ENCODE results near the gene ARID1A.
"Not testable (repeated sequence)": the region's sequence is repeated elsewhere in the genome, so short reads cannot be mapped to it uniquely, and the experiment has no call there.

ARID1A gene

DNA sequence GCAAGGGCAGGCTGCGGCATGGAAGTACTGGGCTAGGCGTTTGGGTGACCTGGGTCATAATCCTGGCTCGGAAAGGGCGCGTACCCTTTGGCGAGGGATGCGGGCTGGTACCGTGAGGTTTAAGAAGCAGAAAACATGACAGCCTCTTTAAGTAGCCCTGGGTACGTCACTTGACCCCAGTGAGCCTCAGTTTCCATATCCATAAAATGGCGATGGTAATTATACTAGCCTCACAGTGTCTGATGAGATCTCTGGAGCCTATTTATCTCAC lies 92.6 kb downstream of the ARID1A start:
- DNase-seq (ENCODE audit: low spot score) = no peak

DNA sequence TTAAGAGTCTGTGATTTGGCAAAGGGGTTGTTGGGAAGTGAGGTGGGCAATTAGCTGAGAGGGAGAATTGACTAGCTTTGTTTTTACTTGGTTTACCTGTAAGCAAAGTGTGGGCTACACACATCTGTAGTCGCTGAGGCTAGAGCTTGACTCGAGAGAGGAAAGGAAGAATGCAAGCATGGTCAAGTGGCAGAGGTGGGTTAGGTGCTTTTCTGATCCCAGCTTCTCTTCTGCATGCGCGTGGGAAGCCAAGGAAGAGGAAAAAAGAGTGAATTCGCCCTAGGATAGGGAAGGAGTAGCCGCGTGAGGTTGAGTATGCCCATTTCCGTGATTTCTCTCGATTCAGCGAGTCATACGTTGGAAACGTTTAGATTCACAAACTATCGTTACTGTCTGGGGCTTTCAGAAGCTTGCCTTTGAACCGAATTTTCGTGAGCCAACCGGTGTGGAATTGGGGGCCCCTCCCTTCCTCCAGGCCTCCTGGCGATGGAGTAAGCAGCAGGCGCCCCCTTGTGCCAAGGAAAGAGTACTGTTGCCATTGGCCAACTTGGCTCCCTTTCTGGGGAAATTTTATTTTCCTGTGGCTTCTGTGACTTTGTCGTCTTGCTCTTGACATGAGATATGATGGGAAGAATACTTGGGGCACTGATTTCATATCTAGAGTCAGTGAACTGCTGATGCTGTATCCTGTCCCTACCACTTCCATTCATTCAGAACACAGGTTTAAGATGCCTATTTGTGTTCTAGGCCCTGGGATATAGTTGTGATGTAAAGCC lies 93.2 kb downstream of the ARID1A start:
- DNase-seq (ENCODE audit: low spot score) = peak; percentile 90

DNA sequence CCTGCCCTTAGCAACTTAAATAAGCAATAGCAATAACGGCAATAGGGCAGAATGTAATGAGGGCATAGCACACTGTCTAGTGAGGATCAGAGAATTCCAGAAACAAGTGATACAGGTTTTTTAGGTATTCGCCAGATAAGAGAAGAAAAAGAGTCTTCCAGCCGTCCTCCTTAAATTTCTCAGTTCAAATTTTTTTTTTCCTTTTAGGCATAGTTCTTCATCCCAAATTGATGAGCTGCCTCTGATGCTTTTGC lies 93.7 kb downstream of the ARID1A start:
- no peak for DNase-seq (ENCODE audit: low spot score)

- no peak for DNase-seq (ENCODE audit: low spot score)
Measured at GRCh38 chr1:26789931-26790330, 94.1 kb downstream of the ARID1A start.

DNA sequence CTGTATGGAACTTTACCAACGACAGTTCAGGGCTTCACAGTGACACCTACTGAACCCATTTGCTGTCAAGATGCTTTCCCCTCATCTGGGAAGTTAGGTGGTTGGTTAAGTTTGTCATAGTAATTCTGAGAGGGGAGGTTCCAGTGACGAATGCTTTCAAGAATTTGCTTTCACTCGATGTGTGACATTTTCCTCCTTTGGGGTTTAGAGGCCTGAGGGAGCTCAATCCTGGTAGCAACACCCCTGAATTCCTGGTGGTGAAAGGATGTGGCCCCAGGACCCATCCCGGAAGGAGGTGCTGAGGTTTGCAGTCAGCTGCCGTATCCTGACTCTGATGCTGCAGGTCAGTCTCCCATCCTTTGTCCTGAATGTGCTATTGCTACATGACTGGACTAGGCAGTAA lies 94.7 kb downstream of the ARID1A start:
- peak; percentile 43 for DNase-seq (ENCODE audit: low spot score)

DNA sequence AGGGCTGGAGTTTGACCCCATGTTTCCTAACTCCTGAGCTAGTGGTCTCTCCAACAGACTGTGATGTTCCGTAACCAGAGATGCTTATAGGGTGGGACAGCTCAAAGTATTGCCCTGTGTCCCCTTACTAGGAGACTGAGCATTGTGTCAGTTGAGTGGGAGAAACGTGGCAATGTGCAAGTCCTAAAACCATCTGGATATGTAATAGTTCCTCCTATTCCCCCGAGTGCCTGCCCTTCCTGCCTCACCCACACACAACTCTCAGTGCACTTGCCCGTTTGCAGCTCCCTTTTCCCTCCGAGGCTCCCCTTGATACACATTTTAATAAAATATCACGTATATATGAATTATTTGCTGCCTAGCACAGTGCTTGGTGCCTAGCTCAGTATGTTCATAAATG lies 95.3 kb downstream of the ARID1A start:
- no peak for DNase-seq (ENCODE audit: low spot score)

GRCh38 chr1:26791626-26792025 lies 95.8 kb downstream of the ARID1A start:
- no peak for DNase-seq (ENCODE audit: low spot score)

DNA sequence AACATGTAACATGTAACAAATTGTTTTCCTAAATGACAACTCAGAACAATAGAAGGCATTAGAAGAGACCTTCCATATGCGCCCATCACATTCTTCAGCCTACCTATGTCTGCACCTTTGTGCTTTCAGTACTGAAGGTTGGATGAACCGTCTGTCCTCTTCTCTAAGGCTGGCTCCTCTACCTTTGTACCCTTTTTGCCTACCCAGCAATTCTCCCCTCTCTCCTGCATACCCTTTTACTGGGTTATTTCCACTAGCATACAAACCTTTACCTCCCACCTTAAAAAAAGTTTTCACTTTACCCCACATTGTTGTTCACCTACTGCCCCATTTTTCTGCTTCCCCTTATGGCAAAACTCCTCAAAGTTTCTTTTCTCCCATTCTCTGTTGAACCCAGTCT lies 97.1 kb downstream of the ARID1A start:
- no peak for DNase-seq (ENCODE audit: low spot score)

GRCh38 chr1:26794391-26794790 lies 98.6 kb downstream of the ARID1A start:
- no peak for DNase-seq (ENCODE audit: low spot score)

DNA sequence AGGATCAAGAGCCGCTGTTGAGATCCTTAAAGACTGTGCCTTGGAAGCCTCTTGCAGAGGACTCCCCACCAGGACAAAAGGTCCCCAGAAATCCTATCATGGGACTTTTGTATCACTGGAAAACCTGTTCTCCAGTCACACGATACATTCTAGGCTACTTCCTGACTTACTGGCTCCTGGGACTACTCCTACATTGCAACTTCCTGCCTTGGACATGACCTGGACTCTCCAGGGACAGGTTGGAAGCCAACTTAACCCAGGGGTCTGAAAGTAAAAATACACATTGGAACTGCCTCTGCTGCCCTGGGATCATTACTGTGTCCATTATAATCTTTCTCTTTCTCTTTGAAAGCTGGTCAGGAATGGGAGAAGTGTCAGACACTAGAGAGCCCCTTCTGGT lies 101.8 kb downstream of the ARID1A start:
- DNase-seq (ENCODE audit: low spot score) = no peak

- peak; percentile 90 for DNase-seq (ENCODE audit: low spot score)
Measured at GRCh38 chr1:26799479-26800142, 103.8 kb downstream of the ARID1A start.

GRCh38 chr1:26803932-26804331 lies 108.1 kb downstream of the ARID1A start:
- not testable (repeated sequence) for DNase-seq (ENCODE audit: low spot score)

DNA sequence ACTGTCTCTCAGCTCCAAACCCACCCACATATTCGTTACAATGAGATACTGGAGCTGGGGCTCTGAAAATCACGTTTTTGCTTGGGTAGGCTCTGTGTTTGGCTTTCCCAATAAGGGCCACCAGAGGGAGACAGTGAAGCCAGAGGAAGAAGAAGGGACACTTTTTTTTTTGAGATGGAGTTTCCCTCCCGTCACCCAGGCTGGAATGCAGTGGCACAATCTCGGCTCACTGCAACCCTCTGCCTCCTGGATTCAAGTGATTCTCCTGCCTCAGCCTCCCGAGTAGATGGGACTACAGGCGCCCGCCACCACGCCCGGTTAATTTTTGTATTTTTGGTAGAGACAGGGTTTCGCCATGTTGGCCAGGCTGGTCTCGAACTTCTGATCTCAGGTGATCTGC lies 114.3 kb downstream of the ARID1A start:
- peak; percentile 67 for DNase-seq (ENCODE audit: low spot score)

DNA sequence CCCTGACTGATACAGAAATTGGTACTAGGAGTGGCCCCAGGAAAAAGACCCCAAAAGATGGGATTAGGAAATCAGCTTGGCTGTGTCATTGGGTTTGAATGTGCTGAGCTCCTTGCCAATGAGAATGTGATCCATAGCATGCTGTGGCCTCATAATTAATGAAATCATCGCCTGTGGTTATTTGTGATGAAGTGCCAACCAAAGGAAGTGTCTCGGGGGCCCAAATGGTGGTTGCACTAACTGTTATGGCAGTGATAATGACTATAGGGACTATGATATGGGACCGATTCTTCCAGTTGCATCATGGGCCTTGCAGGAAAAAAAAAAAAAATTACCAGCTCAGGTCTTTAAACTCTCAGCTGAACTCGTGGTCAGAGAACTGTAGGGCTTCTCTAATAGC lies 115.2 kb downstream of the ARID1A start:
- no peak for DNase-seq (ENCODE audit: low spot score)

GRCh38 chr1:26811708-26812107 lies 115.9 kb downstream of the ARID1A start:
- no peak for DNase-seq (ENCODE audit: low spot score)

DNA sequence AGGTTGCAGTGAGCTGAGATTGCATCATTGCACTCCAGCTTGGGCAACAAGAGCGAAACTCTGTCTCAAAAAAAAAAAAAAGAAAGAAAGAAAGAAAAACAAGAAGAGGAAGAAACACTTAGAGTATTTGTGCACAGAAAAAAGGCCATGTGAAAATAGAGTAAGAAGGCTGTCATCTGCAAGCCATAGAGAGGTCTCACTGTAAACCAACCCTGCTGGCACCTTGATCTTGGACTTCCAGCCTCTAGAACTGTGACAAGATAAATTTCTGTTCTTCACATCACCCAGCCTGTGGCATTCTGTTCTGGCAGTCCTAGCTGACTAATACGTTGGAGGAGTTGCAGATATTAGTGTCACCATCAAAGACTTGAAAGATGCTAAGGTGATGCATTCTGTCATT lies 118.6 kb downstream of the ARID1A start:
- no peak for DNase-seq (ENCODE audit: low spot score)

DNA sequence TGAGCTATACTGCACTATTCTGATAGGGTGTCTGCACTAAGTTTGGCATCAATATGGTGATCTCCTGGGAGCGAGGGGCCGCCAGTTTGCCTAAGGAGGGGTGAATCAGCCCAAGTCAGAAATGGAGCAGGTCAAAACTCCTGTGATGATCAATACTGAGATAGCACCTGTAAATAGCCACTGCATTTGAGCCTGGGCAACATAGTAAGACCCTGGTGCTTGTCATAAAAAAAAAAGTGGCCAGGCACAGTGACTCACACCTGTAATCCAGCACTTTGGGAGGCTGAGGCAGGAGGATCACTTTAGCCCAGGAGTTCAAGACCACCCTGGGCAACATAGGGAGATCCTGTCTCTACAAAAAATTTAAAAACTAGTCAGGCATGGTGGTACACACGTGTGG lies 119.1 kb downstream of the ARID1A start:
- DNase-seq (ENCODE audit: low spot score) = no peak

DNA sequence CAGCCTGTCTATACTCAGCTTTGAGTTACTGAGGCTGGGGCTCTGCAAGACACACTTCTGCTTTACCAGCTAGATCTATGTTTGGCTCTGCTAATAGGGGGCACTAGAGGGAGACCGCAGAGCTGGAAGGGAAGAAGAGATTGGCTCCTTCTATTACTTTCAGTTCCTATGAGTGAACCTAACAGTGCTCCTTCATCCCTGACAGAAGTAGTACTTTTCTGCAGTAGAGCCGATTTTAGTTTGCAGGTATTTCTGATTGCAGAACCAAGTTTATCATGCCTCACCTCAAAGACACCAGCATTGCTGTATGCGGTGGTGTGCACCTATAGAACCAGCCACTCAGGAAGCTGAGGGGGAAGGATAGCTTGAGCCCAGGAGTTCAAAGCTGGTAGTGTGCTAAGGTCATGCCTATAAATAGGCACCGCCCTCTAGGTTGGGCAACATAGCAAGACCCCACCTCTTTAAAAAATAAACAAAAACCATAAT lies 125.0 kb downstream of the ARID1A start:
- no peak for DNase-seq (ENCODE audit: low spot score)

GRCh38 chr1:26822737-26823395 lies 127.1 kb downstream of the ARID1A start:
- no peak for DNase-seq (ENCODE audit: low spot score)

DNA sequence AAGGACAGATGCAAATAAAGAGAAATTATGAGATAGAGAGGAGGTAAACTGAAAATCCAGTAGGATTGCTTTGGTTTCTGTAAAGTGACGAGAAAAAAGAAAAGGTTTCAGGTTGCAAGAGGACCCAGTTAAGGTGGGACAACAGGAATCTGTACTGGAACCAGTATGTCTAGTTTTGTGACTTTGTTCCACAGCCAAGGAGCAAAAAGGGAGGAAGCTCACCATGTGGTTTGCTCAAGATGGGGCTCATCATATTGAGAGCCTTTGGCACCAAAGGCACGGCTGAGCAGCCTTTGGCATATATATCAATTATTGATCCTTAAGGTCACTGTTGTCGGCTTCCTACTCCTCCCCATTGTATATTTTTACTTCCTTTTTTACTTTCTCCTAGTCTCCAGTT lies 128.9 kb downstream of the ARID1A start:
- DNase-seq (ENCODE audit: low spot score) = no peak

GRCh38 chr1:26826261-26827105 lies 130.7 kb downstream of the ARID1A start, which contains the start of gene ZDHHC18:
Gene ZDHHC18 (plus strand): TSS chr1:26826688. CDS start chr1:26826805, 117 bp downstream.
- DNase-seq (ENCODE audit: low spot score) = peak; percentile 72

DNA sequence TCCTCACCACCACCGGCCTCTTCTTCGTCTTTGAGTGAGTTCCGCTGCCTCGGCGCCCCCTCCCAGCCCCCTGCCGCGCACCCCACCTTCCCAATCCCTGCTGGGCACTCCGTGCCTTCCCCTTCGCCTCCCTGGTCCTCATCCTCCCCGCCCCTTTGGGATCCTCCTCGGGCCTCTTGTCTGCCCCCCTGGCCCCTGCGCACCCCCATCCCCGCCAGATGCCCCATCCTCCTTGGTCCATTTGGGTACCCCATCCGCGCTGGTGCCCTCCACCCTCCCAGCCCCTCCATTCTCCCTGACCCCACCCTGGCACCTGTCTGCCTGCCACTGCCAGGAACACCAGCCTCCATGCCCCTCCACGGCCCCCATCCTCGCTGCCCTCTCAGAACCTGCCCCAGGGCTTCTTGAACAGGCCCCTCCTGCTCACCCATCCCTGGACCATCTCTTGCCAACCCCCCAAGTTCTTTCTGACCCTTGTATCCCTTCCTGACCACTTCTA lies 131.3 kb downstream of the ARID1A start:
- no peak for DNase-seq (ENCODE audit: low spot score)
